Lung (tissue), 12 donors: ENCODE results near the gene DNAJA4. TPM values are rescaled to one million over a fixed set of nuclear protein-coding genes. Genes with fewer than 3 reads are reported as not detected.

Source experiments
- ATAC-seq: fragments of 200-7000 bp; cut with Tn5 transposase; one replicate; pipeline ENCODE4 v1.9.1; 2020; ENCODE audit warnings: moderate number of reproducible peaks; ENCODE audit not compliant: insufficient read depth, low FRiP score
- DNase-seq, 3 donors: peaks; one replicate each; pipeline ENCODE4 v3.0.0-alpha.2; 2013 to 2017
- H3K27ac ChIP-seq, 2 donors: one replicate each; pipeline ENCODE4 v1.5.1; 2013; ENCODE audit warnings: mild to moderate bottlenecking in 2 of 2, moderate library complexity in 2 of 2, control low read depth in 1 of 2, inconsistent platforms in 1 of 2, low read depth in 1 of 2, low read length in 1 of 2
- H3K27me3 ChIP-seq, 3 donors: one replicate each; pipeline ENCODE4 v1.5.1; 2013; ENCODE audit warnings: low read length in 2 of 3; ENCODE audit not compliant: control insufficient read depth in 3 of 3, insufficient read depth in 3 of 3
- H3K36me3 ChIP-seq, 4 donors: one replicate each; pipeline ENCODE4 v1.5.1; 2013; ENCODE audit warnings: low read length in 4 of 4, mild to moderate bottlenecking in 1 of 4, moderate library complexity in 1 of 4; ENCODE audit not compliant: control insufficient read depth in 4 of 4, insufficient read depth in 4 of 4
- H3K4me1 ChIP-seq, 5 donors: one replicate each; pipeline ENCODE4 v1.5.1; 2013; ENCODE audit warnings: low read length in 5 of 5, mild to moderate bottlenecking in 2 of 5, moderate library complexity in 1 of 5; ENCODE audit not compliant: control insufficient read depth in 5 of 5, insufficient read depth in 5 of 5
- H3K4me3 ChIP-seq: one replicate; pipeline ENCODE4 v1.5.1; 2013; ENCODE audit warnings: mild to moderate bottlenecking, control low read depth, moderate library complexity
- H3K9ac ChIP-seq, 2 donors: one replicate each; pipeline ENCODE4 v1.5.1; 2013; ENCODE audit warnings: low read length in 2 of 2, control low read depth in 1 of 2; ENCODE audit not compliant: insufficient read depth in 1 of 2
- H3K9me3 ChIP-seq, 4 donors: one replicate each; pipeline ENCODE4 v1.5.1; 2013; ENCODE audit warnings: low read length in 3 of 4, mild to moderate bottlenecking in 1 of 4, moderate library complexity in 1 of 4; ENCODE audit not compliant: control insufficient read depth in 4 of 4, insufficient read depth in 3 of 4
- CTCF ChIP-seq: IDR thresholded peaks from 2 replicates; pipeline ENCODE4 v1.5.1; 2012; ENCODE audit warnings: mild to moderate bottlenecking; ENCODE audit errors: control extremely low read depth, extremely low read depth
- WGBS, 2 donors: extraction: QIAGEN DNeasy Blood & Tissue Kit; methylation state at CpG; one replicate each; pipeline ENCODE4 v1.1.7; 2013; 5-methylcytosine and 5-hydroxymethylcytosine counted together
- polyA plus RNA-seq, 2 donors: library from polyadenylated mRNA; stranded (reverse); fragments of 200-250 nt; gene quantifications; one replicate each; pipeline ENCODE4 v1.2.1, GENCODE V29; 2013
- total RNA-seq, 2 donors: library from RNA; depleted of rRNA in 1 of 2; stranded (reverse); fragments of >200 nt in 1 of 2; gene quantifications; one replicate each; pipeline ENCODE4 v1.2.1, GENCODE V29; 2014 to 2021
- donor health status: control.
- donor health status: control.
- donor health status: Bipolar disorder and iron deficiency.
- donor health status: healthy.
- donor health status: DM: yes; HTN: yes; CAD: no.

Gene DNAJA4
- total and polyA plus RNA-seq, 4 donors, result 19.3 to 74.6 (median 33.9) TPM

- H3K9me3 ChIP-seq, result no peaks in the 10 kb centered on the region
- H3K36me3 ChIP-seq, result peaks cover 8 to 34% (median 26%) of the 10 kb centered on the region in 4 donors
- H3K27ac ChIP-seq, result no peak overlapping the region
- H3K27me3 ChIP-seq, result no peaks in the 10 kb centered on the region
- no peak for DNase-seq
- WGBS, 2 donors, result 68 to 95% methylated on average over 2 of the region's 2 CpGs
- TF ChIP-seq CTCF, result no peak
- no peak for ATAC-seq
- H3K9ac ChIP-seq, result no peak overlapping the region
- no peaks in the 10 kb centered on the region for H3K4me1 ChIP-seq
- no peak overlapping the region for H3K4me3 ChIP-seq
Observed at GRCh38 chr15:78291052-78291451, 26.7 kb downstream of the DNAJA4 start.

GRCh38 chr15:78291698-78292097 is 27.3 kb downstream of the DNAJA4 start:
- ATAC-seq (no peak), DNase-seq (peak; percentile 8 to 25 (median 24))
- Histone ChIP-seq H3K27ac (no peak overlapping the region), H3K27me3 (no peaks in the 10 kb centered on the region), H3K36me3 (peaks cover 8 to 34% (median 22%) of the 10 kb centered on the region in 4 donors), H3K9ac (no peak overlapping the region), H3K4me1 (no peaks in the 10 kb centered on the region), H3K4me3 (no peak overlapping the region), H3K9me3 (no peaks in the 10 kb centered on the region)
- TF ChIP-seq CTCF, result no peak
- WGBS, 2 donors, result 98 to 99% methylated on average over 2 of the region's 2 CpGs

GRCh38 chr15:78292219-78292618 is 27.9 kb downstream of the DNAJA4 start:
- 87 to 98% methylated on average over 1 of the region's 1 CpG for WGBS, 2 donors
- Histone ChIP-seq H3K4me1 (no peaks in the 10 kb centered on the region), H3K9me3 (no peaks in the 10 kb centered on the region), H3K27me3 (no peaks in the 10 kb centered on the region), H3K4me3 (no peak overlapping the region), H3K27ac (no peak overlapping the region), H3K9ac (no peak overlapping the region), H3K36me3 (peaks cover 5 to 33% (median 21%) of the 10 kb centered on the region in 4 donors)
- no peak for DNase-seq
- ATAC-seq, result no peak
- no peak for TF ChIP-seq CTCF
